GM18861 (cell line): ENCODE measurements around the gene MFSD6.
"Not testable (repeated sequence)": the region's sequence is repeated elsewhere in the genome, so short reads cannot be mapped to it uniquely, and the experiment has no call there.

Source experiments
- ATAC-seq: cut with Tn5 transposase; IDR thresholded peaks from one replicate; pipeline ENCODE4 v1.9.1; 2021; ENCODE audit not compliant: unreplicated experiment

The MFSD6 gene

GRCh38 chr2:190497428-190497827 lies 89.3 kb downstream of the MFSD6 start:
- no peak for ATAC-seq

DNA sequence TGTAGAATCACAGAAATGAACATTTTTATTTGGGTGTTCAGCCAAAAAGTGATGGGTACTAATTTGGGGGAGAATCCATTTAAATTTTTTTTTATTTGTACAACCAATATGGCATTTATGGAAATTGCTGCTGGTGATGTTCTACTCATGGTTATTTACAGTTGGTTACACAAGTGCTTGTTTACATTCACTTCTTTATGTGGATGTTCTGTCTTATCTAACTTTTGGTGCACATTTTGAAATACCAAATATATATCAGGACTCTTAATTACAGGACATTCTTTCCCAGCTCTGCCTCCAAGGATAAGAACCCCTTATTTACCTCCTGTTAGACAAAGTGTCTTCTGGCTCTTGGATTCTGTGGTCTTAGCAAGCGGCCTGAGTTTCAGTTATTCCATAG lies 91.1 kb downstream of the MFSD6 start:
- ATAC-seq = no peak

- ATAC-seq = no peak
Observed at GRCh38 chr2:190500054-190500502, 91.9 kb downstream of the MFSD6 start.

DNA sequence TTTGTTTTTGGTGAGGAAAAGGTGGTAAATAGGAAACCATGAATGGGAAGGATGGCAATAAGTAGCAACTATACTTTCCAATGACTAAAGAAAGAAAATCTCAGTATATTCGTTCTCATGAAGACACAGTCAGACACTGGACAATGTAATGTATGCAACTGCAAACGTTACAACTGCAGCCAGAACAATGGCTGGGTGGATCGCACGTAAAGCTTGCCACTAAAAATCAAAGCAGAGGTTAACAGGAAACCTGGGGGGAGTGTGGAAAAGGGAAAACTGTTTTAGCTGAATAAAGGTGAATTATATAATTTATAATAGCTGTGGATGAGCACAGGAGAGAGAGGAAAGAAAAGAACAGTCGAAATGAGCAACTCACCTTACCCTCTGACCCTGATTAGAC lies 93.1 kb downstream of the MFSD6 start:
- ATAC-seq = no peak

DNA sequence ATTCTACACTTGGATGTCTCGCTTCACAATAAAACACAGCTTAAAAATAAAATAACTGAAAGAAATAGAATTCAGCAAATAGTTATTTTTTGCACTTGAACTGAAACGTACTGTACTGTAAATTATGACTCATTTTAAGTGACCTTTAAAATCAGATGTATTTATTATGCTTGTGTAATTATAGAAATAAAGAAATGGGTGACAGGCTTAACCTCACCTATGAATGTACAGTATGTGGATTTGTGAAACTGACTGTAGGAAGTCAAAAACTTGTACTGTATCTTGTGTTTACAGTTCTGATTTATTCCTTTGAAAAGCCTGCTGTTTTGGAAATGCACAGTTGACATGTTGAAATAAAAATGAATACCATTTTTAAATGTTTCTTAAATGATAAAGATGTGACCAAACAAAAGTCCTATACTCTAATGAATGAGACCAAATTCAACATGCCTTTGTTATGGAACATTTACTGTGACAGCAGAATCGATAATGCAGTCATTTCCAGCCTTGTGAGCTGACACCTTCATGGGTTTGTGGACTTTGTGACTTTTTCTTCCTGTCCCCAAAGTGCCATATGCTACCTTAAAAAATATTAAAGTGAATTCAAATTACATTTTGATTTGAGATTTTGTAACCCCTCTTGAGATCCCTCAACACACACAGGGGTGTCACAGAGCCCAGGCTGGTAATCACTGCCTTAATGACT lies 93.7 kb downstream of the MFSD6 start:
- ATAC-seq = no peak

DNA sequence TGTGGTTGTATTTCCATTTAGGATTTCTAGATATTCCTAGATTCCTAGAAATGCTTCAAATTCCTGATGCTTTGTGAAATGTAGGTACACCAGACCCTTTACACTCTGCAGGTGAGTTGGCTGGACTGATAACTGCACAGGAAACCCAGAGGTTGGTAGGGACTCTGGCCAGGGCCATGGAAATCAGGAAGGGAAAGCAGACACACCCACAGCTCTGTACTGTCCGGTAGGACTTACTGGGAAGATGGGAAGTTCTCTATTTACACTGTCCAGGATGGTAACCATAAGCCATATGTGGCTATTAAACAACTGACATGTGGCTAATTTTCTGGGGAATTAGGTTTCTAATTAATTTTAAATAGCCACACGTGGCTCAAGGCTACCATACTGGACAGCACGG lies 94.9 kb downstream of the MFSD6 start:
- no peak for ATAC-seq

GRCh38 chr2:190504912-190505311 lies 96.8 kb downstream of the MFSD6 start:
- no peak for ATAC-seq

DNA sequence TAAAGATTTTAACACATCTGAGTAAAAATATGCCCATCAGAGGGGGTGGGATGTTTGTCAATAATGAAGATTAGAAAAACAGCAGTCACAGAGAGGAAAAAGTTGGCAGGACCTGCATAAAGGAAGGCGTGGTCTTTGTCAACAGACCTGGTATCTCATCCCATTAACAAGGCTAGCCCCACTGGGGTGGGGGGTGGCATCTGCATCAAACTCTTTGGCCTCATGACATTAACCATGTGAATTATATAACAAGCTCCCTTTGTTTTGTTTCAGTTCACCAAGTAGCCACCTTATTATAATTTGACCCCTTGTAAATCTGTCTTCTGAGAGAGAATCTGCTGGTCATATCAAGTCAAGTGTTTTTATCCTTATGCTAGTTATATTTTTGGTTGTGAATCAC lies 97.5 kb downstream of the MFSD6 start:
- ATAC-seq = no peak

DNA sequence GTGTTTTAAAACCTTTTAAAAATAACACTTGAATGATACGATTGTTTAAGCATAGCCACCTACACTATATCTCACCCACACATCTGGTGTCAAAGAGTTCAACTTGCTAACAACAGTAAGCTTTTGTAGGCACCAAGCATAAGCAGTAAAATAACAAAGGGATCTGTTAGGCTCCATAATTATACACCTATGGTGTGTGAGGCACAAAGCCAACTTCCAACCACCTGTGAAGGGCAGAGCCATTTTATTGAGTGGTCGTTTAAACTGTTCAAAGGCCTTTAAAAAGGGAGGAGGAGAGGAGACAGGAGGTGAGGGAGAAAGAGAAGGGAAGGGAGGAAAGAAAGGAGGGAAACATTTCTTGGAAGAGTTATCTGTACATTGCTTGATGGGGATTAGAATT lies 98.5 kb downstream of the MFSD6 start:
- no peak for ATAC-seq

DNA sequence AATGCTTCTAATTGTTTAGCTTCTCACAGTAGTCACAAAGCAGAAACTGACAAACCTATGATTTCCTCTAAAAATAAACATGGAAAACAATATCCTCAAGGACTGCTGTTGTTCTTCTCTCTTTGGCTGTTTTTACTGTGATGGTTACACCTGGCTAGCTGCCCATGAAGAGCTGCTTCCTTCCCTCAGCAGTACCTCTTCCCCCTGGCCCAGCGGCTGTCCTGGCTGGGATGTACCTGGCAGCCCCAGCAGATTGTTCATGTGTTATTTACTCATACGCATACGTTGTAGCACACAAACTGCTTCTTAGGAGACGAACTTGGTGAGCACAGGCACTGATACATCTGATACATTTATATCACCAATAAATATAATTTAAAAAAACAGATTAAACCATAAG lies 99.0 kb downstream of the MFSD6 start:
- ATAC-seq = no peak

- not testable (repeated sequence) for ATAC-seq
Observed at GRCh38 chr2:190509895-190510294, 101.7 kb downstream of the MFSD6 start.

DNA sequence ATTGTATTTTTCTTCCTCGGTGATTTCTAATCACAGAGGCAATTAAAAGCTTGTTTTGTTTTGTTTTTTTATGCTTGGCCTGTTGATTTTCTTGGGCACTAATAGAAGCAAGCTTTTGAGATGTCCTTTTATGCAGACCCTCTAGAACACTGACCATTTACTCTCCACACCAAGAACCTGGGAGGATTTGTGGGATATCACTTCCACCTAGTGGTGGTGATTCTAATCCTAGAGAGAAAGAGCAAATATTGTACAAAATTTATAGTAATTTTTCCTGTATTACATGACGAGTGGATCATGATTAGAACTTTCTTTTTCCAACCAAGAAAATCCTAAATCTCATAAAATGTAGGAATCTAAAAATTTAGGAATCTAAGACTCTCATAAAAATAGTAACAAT lies 102.9 kb downstream of the MFSD6 start:
- no peak for ATAC-seq

DNA sequence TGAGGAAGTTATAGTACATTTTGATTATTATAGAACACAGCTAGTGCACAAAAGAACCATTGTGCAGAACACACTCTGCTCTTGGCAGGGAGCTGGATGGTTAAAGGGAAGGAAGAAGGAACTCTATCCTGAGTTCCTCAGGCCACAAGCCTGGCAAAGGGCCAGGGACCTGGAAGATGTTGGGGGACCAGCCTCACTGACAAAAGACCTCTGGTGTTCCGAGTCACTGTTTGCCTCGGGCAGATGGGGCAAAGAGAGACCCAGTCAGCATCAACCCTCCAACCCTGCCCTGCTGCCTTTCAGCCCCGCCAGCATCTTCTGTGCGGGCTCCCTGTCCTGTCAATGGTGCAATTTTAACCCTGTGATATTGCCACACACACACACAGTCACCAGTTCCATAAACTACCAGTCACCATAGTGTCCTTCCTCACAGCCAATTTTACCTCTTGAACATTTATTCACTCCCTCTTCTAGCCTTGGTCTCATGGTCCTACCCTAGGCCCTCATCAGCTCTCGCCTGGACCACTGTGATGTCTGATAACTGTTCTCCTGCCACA lies 104.5 kb downstream of the MFSD6 start:
- no peak for ATAC-seq

- ATAC-seq = no peak
Observed at GRCh38 chr2:190513877-190514276, 105.7 kb downstream of the MFSD6 start.

GRCh38 chr2:190514676-190515075 lies 106.5 kb downstream of the MFSD6 start:
- ATAC-seq = no peak

- no peak for ATAC-seq
Observed at GRCh38 chr2:190515687-190516086, 107.5 kb downstream of the MFSD6 start.

DNA sequence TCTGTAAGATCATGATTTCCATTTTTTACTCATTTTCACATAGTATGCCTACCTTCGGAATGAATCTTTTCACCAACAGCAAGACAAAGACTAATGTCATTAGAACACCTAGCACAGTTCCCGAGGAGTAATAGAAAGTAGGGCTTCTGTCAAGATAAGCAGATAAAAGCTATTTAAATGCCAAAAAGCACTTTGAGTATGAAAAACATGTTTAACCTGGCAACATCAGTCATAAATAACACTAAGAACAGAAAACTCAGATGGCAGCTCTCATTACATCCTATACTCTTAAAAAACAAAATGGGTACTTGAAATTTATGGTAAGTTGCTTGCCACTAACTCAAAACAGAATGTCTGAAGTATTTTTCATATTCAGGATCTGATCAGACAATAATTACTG lies 109.3 kb downstream of the MFSD6 start:
- no peak for ATAC-seq

GRCh38 chr2:190519975-190520767 lies 112.0 kb downstream of the MFSD6 start:
- ATAC-seq = no peak

GRCh38 chr2:190524928-190525327 lies 116.8 kb downstream of the MFSD6 start:
- ATAC-seq = no peak

DNA sequence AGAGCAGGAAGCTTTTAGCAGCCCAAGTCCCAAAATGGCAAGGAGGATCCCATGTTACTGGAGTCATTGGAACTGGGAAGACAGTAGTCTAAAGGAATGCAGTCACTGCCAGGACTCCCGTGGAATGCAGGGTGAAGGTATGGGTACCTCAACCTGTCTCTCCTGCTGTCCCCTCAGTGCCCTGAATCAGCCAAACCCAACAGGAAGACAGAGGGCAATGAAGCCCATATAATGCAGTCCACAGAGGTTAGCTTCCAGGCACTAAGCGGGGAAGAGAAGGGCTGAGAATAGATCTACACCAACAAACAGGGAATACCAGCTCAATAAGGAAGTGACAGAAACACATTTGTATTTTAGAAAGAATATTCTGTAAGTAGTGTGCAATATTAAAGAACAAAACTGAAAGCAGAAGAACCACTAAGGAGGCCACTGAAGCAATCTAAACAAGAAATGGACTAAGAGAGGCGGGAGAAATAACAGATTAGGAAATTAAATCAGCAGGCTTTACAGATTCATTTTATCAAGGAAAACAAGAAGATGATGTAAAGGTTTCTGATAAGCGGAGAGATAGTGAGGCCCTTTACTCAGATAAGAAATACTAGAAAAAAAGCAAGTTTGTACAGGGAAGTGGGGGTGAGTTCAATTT lies 118.1 kb downstream of the MFSD6 start:
- ATAC-seq = no peak

DNA sequence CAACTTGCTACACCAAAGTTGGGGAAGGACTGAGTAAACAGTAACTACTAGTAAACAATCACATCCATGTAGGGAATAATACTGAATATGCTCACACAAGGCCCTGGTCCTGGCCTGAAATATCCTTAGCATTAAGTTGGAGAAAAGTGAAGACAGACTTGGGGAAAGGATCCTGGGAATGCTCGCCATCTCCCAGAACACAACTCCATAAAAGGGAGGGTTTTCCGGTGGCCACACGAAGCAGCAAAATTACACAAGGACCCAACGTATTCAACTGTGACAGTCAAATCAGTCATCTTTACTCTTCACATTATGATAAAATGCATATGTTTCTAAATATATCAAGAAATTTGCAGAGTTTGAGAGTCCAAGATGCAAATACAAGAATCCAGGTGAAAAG lies 119.1 kb downstream of the MFSD6 start:
- ATAC-seq = no peak

GRCh38 chr2:190527918-190528317 lies 119.8 kb downstream of the MFSD6 start:
- ATAC-seq = no peak
